ENCODE measurements around the gene SOX6. TPM values are rescaled to one million over a fixed set of nuclear protein-coding genes. Genes with fewer than 3 reads are reported as not detected.

The SOX6 gene
- total and polyA plus RNA-seq, 2 donors: 1.6 to 12.8 TPM

DNA sequence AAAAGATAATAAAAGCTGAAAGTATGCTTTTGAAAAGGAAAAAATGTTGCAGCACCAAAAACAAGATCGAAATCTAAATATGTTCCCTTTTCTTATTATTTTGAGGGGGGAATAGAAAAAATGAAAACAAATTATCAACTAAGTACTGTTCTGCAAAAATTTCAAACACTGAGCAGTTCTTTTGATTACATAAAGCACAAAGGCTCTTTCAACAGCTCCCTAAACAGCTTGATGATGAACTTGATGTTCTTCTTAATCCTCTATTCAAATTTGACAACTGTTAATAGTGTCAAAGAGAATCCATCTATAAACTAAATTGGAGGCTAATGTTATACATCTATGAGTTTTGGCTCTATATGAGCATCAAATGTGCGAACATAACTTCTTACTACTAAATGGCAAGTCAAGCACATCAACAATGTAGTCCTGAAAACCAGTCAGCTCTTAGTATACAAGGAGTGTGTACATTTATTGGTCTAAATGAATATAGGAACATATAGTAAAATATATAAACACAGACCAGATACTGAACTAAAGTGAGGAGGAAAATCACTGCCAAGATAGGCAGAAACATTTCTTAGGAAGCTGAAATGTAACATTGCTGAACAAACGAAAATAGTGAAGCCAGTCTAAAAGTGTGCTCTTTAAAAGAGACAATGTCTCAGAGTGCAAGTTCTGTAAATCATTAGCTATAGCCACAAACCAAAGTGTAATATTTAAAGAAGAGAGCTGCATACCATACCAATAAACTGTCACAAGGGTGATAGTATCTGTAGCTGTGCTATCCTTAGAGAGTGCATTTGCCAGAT lies 94.3 kb downstream of the SOX6 start:
- DNase-seq (ENCODE audit: extremely low spot score): no peak
- WGBS: 74% methylated on average over 3 of the region's 3 CpGs
- H3K4me1 ChIP-seq (ENCODE audit: insufficient read depth): no peaks in the 10 kb centered on the region
- no peak overlapping the region for H3K27ac ChIP-seq (ENCODE audit: low read depth)
- H3K36me3 ChIP-seq (ENCODE audit: insufficient read depth): no peaks in the 10 kb centered on the region
- no peak overlapping the region for H3K4me3 ChIP-seq (ENCODE audit: low read depth, low read length)

GRCh38 chr11:16252373-16252772 lies 104.0 kb downstream of the SOX6 start:
- Histone ChIP-seq H3K36me3 (ENCODE audit: insufficient read depth) (no peaks in the 10 kb centered on the region), H3K4me3 (ENCODE audit: low read depth, low read length) (no peak overlapping the region), H3K4me1 (ENCODE audit: insufficient read depth) (no peaks in the 10 kb centered on the region), H3K27ac (ENCODE audit: low read depth) (no peak overlapping the region)
- no peak for DNase-seq (ENCODE audit: extremely low spot score)
- 66% methylated on average over 4 of the region's 4 CpGs for WGBS

GRCh38 chr11:16248248-16248647 lies 108.1 kb downstream of the SOX6 start:
- H3K4me1 ChIP-seq (ENCODE audit: insufficient read depth): no peaks in the 10 kb centered on the region
- no peak for DNase-seq (ENCODE audit: extremely low spot score)
- H3K27ac ChIP-seq (ENCODE audit: low read depth): no peak overlapping the region
- no peak overlapping the region for H3K4me3 ChIP-seq (ENCODE audit: low read depth, low read length)
- no peaks in the 10 kb centered on the region for H3K36me3 ChIP-seq (ENCODE audit: insufficient read depth)
- 82% methylated on average over 2 of the region's 2 CpGs for WGBS

- Histone ChIP-seq H3K27ac (ENCODE audit: low read depth) (no peak overlapping the region), H3K4me1 (ENCODE audit: insufficient read depth) (no peaks in the 10 kb centered on the region), H3K4me3 (ENCODE audit: low read depth, low read length) (no peak overlapping the region), H3K36me3 (ENCODE audit: insufficient read depth) (no peaks in the 10 kb centered on the region)
- WGBS: 87% methylated on average over 2 of the region's 2 CpGs
- no peak for DNase-seq (ENCODE audit: extremely low spot score)
These were observed 113.5 kb downstream of the SOX6 start for GRCh38 chr11:16242806-16243205.

- DNase-seq (ENCODE audit: extremely low spot score): no peak
- H3K36me3 ChIP-seq (ENCODE audit: insufficient read depth): no peaks in the 10 kb centered on the region
These were observed 115.7 kb downstream of the SOX6 start for GRCh38 chr11:16240687-16241086.

GRCh38 chr11:16239141-16240105 lies 116.9 kb downstream of the SOX6 start:
- DNase-seq (ENCODE audit: extremely low spot score): no peak

More at GRCh38 chr11:16240687-16241086, 115.7 kb downstream of the SOX6 start:
- Histone ChIP-seq H3K27ac (ENCODE audit: low read depth) (no peak overlapping the region), H3K4me3 (ENCODE audit: low read depth, low read length) (no peak overlapping the region), H3K4me1 (ENCODE audit: insufficient read depth) (no peaks in the 10 kb centered on the region)
- WGBS: 98% methylated on average over 1 of the region's 1 CpG

GRCh38 chr11:16226245-16226644 lies 130.1 kb downstream of the SOX6 start:
- 72% methylated on average over 3 of the region's 3 CpGs for WGBS
- peak; percentile 4 for DNase-seq (ENCODE audit: extremely low spot score)
- Histone ChIP-seq H3K4me3 (ENCODE audit: low read depth, low read length) (no peak overlapping the region), H3K36me3 (ENCODE audit: insufficient read depth) (no peaks in the 10 kb centered on the region), H3K27ac (ENCODE audit: low read depth) (no peak overlapping the region), H3K4me1 (ENCODE audit: insufficient read depth) (no peaks in the 10 kb centered on the region)

More at GRCh38 chr11:16239141-16240105, 116.9 kb downstream of the SOX6 start:
- no peak overlapping the region for H3K4me3 ChIP-seq (ENCODE audit: low read depth, low read length)
- no peaks in the 10 kb centered on the region for H3K36me3 ChIP-seq (ENCODE audit: insufficient read depth)
- peak overlapping the region; percentile 23 for H3K27ac ChIP-seq (ENCODE audit: low read depth)
- WGBS: 28% methylated on average over 7 of the region's 7 CpGs
- no peaks in the 10 kb centered on the region for H3K4me1 ChIP-seq (ENCODE audit: insufficient read depth)

DNA sequence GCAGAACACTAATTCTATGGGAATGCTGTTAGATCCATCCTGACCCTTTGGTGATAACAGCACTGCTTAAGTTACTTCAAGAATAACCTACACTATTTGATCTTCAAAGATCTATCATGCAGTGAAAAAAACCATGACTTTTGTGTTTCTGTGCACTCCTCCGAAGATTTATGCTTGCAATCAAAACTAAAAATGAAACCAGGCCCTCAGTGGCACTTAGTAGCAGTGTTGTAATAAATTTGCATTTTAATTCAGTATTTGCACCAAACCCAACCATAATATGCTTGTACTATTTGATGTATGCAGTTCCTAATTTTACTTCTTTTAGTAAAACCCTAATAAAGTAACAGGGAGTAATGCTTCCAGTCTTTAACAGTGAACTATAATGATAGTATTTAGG lies 130.7 kb downstream of the SOX6 start:
- Histone ChIP-seq H3K4me3 (ENCODE audit: low read depth, low read length) (no peak overlapping the region), H3K36me3 (ENCODE audit: insufficient read depth) (no peaks in the 10 kb centered on the region), H3K4me1 (ENCODE audit: insufficient read depth) (no peaks in the 10 kb centered on the region), H3K27ac (ENCODE audit: low read depth) (no peak overlapping the region)
- 76% methylated on average over 1 of the region's 1 CpG for WGBS
- no peak for DNase-seq (ENCODE audit: extremely low spot score)

GRCh38 chr11:16223558-16223957 lies 132.8 kb downstream of the SOX6 start:
- no peak for DNase-seq (ENCODE audit: extremely low spot score)
- H3K36me3 ChIP-seq (ENCODE audit: insufficient read depth): no peaks in the 10 kb centered on the region
- no peak overlapping the region for H3K4me3 ChIP-seq (ENCODE audit: low read depth, low read length)
- H3K4me1 ChIP-seq (ENCODE audit: insufficient read depth): no peaks in the 10 kb centered on the region
- no peak overlapping the region for H3K27ac ChIP-seq (ENCODE audit: low read depth)
- whole genome bisulfite sequencing: 67% methylated on average over 1 of the region's 1 CpG

DNA sequence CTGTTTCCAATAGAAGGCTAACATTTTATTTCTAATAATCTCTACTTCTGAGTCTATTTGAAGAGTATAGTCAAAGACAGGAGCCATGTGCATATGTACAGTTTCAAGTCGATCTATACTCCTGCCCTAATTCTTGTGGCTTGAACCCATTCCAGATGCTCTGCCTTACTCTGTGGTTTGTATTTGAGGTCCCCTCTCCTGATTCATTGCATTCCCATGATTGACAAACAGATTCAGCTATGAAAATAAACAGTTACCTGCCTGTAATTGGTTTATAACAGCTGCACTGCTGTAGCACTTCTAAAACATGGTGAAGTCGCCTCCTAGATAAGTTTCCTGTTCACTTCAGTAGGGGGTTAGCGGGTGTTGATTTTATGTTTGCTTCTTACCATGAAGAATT lies 138.7 kb downstream of the SOX6 start:
- Histone ChIP-seq H3K36me3 (ENCODE audit: insufficient read depth) (no peaks in the 10 kb centered on the region), H3K4me3 (ENCODE audit: low read depth, low read length) (no peak overlapping the region), H3K4me1 (ENCODE audit: insufficient read depth) (no peaks in the 10 kb centered on the region), H3K27ac (ENCODE audit: low read depth) (no peak overlapping the region)
- no peak for DNase-seq (ENCODE audit: extremely low spot score)
- WGBS: 90% methylated on average over 3 of the region's 3 CpGs

DNA sequence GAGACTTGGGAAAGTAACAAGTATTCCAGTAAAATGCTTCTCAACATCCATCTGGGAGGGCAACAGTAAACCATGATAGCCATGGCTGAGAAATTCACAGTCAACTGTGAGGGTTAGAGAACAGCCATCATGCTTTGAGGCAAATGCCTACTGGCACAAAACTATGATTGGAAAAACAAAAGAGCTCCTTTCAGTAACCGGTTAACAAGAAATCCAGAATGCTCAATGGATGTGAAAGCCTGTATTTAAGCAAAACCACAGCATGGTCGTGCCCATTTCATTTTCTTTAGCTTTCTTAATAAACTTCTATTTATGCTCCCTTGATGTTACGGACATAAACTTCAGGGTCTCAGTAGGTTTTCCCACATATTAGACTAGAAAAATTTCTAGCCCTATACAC lies 139.5 kb downstream of the SOX6 start:
- H3K4me1 ChIP-seq (ENCODE audit: insufficient read depth): no peaks in the 10 kb centered on the region
- no peak for DNase-seq (ENCODE audit: extremely low spot score)
- H3K27ac ChIP-seq (ENCODE audit: low read depth): no peak overlapping the region
- no peak overlapping the region for H3K4me3 ChIP-seq (ENCODE audit: low read depth, low read length)
- H3K36me3 ChIP-seq (ENCODE audit: insufficient read depth): no peaks in the 10 kb centered on the region
- 82% methylated on average over 3 of the region's 3 CpGs for WGBS

DNA sequence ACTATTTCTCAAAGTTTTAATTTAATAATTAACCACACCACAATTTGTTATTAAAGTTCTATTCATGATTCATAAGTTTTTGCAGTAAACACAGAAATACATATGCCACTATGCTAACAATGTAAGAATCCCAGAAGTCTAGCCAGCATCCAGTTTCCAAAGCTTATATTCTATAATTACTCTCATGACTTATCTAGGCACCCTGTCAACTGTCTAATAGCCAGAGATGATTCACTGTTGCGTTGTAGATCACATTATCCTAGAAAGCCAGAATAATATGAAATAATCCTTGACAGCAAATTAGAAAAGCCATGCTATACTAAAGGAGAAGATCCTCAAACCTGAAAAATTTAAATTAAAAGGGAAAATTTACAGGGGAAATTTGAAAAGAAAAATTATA lies 141.0 kb downstream of the SOX6 start:
- H3K4me3 ChIP-seq (ENCODE audit: low read depth, low read length): no peak overlapping the region
- H3K36me3 ChIP-seq (ENCODE audit: insufficient read depth): no peaks in the 10 kb centered on the region
- no peak for DNase-seq (ENCODE audit: extremely low spot score)
- H3K4me1 ChIP-seq (ENCODE audit: insufficient read depth): no peaks in the 10 kb centered on the region
- no peak overlapping the region for H3K27ac ChIP-seq (ENCODE audit: low read depth)
- WGBS: 67% methylated on average over 1 of the region's 1 CpG

GRCh38 chr11:16211407-16211806 lies 144.9 kb downstream of the SOX6 start:
- H3K27ac ChIP-seq (ENCODE audit: low read depth): no peak overlapping the region
- DNase-seq (ENCODE audit: extremely low spot score): no peak
- no peaks in the 10 kb centered on the region for H3K36me3 ChIP-seq (ENCODE audit: insufficient read depth)
- H3K4me1 ChIP-seq (ENCODE audit: insufficient read depth): no peaks in the 10 kb centered on the region
- no peak overlapping the region for H3K4me3 ChIP-seq (ENCODE audit: low read depth, low read length)

DNA sequence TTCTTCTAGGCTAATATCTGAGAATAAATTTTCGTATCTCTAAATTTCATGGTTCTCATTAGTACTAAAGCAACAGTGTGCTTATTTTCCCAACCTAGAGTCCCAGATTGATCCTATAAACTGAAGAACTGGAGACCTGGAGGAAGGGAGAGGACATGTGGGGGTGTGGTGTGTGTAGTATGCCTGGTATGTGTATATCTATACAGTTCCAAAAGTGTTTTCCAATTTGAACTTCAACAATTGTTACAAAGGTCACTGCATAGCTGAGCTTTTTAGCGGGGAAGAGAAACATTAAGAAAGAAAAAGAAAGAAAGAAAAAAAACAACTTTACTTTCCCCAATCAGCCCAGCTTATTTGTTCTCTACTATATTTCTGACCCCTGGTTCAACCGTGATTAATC lies 152.1 kb downstream of the SOX6 start:
- no peaks in the 10 kb centered on the region for H3K4me1 ChIP-seq (ENCODE audit: insufficient read depth)
- no peaks in the 10 kb centered on the region for H3K36me3 ChIP-seq (ENCODE audit: insufficient read depth)
- H3K4me3 ChIP-seq (ENCODE audit: low read depth, low read length): no peak overlapping the region
- H3K27ac ChIP-seq (ENCODE audit: low read depth): no peak overlapping the region
- DNase-seq (ENCODE audit: extremely low spot score): no peak
- 90% methylated on average over 3 of the region's 3 CpGs for WGBS

Data from urinary bladder (tissue), 4 donors.